OCI-LY3 (cell line): ENCODE measurements around the gene PIGBOS1.

ENCODE experiments used
- H2AFZ ChIP-seq: fragments of 200-600, 300-600 bp; shearing (Covaris generic); 2 replicates; pipeline ENCODE4 v1.6.0; 2014; ENCODE audit warnings: antibody characterized with exemption, low read depth, low read length
- H3K27ac ChIP-seq: fragments of 200-600, 300-600 bp; sonication (generic); 2 replicates; pipeline ENCODE4 v1.5.1; 2014; ENCODE audit warnings: mild to moderate bottlenecking, low read length, moderate library complexity, mixed read lengths
- H3K27me3 ChIP-seq: fragments of 200-600, 300-600 bp; sonication (generic); 2 replicates; pipeline ENCODE4 v1.6.1; 2014; ENCODE audit warnings: low read depth, low read length, mixed read lengths
- H3K36me3 ChIP-seq: fragments of 200-600, 300-600 bp; sonication (generic); replicated peaks from 2 replicates; pipeline ENCODE3; 2014; ENCODE audit warnings: low read depth, low read length, mixed read lengths
- H3K4me1 ChIP-seq: fragments of 300-600, 200-600 bp; sonication (generic); 2 replicates; pipeline ENCODE4 v1.6.1; 2014; ENCODE audit warnings: low read length, mixed read lengths
- H3K4me2 ChIP-seq: fragments of 200-600, 300-600 bp; sonication (generic); 2 replicates; pipeline ENCODE4 v1.6.1; 2014; ENCODE audit warnings: low read length, mixed read lengths
- H3K4me3 ChIP-seq: fragments of 300-600, 200-600 bp; sonication (generic); 2 replicates; pipeline ENCODE4 v1.5.1; 2014; ENCODE audit warnings: antibody characterized with exemption, mild to moderate bottlenecking, low read length, moderate library complexity
- H3K79me2 ChIP-seq: fragments of 300-600, 200-600 bp; shearing (Covaris generic); 2 replicates; pipeline ENCODE4 v1.6.1; 2014; ENCODE audit warnings: mild to moderate bottlenecking, low read length, mixed read lengths
- H3K9ac ChIP-seq: fragments of 300-600, 200-600 bp; shearing (Covaris generic); 2 replicates; pipeline ENCODE4 v1.6.0; 2014; ENCODE audit warnings: mild to moderate bottlenecking, low read length, moderate library complexity
- H3K9me3 ChIP-seq: fragments of 200-600, 300-600 bp; shearing (Covaris generic); 2 replicates; pipeline ENCODE4 v1.6.1; 2014; ENCODE audit warnings: low read length, mixed read lengths; ENCODE audit not compliant: insufficient read depth
- H4K20me1 ChIP-seq: fragments of 200-600, 300-600 bp; sonication (generic); 2 replicates; pipeline ENCODE4 v1.6.1; 2016; ENCODE audit warnings: low read length, mixed read lengths; ENCODE audit not compliant: insufficient read depth
- EZH2phosphoT487 ChIP-seq: fragments of 200-600 bp; shearing (Covaris generic); IDR thresholded peaks from 2 replicates; pipeline ENCODE4 v1.6.1; 2018; ENCODE audit warnings: antibody characterized with exemption, mixed run types, low read depth
- TF ChIP-seq, protein P1 (sequence below): fragments of 200-600, 300-600 bp; sonication (generic); IDR thresholded peaks from 2 replicates; pipeline ENCODE4 v1.5.1; 2014; ENCODE audit warnings: antibody characterized with exemption, low read length, low read depth

Gene PIGBOS1

DNA sequence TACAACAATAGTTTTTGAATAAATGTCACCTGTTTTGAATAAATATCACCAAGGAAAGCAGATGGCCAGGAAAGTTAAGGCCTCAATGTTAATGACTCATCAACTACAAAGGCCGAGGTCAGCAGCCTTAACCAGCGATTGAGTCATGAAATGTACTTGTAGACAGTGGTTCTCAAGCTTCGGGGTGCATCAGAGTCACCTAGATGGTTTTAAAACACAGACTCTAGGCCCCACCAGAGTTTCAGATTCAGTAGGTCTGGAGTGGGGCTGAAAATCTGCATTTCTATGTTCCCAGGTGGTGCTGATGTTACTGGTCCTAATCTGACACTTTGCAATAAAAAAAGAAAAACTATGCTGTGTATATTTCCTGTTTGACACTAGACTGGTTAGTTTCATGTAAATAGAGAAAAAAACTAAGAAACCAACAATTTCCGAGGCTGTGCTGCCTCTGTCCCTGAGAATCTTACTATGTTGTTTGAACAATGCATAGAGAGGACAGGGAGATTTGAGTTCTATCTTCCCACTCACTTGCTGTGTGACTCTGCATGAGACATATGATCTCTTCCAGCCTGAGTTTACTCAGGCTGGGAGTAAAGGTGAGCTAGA is 39.1 kb downstream of the PIGBOS1 start:
- no peaks in the 10 kb centered on the region for H3K79me2 ChIP-seq
- no peak overlapping the region for H2AFZ ChIP-seq
- TF ChIP-seq EZH2phosphoT487 = no peak
- no peak overlapping the region for H3K4me3 ChIP-seq
- no peak overlapping the region for H3K4me2 ChIP-seq
- H3K9me3 ChIP-seq = no peaks in the 10 kb centered on the region
- no peaks in the 10 kb centered on the region for H3K36me3 ChIP-seq
- H3K27ac ChIP-seq = no peak overlapping the region
- H3K4me1 ChIP-seq = peaks cover 4% of the 10 kb centered on the region
- no peaks in the 10 kb centered on the region for H4K20me1 ChIP-seq
- H3K27me3 ChIP-seq = no peaks in the 10 kb centered on the region
- no peak overlapping the region for H3K9ac ChIP-seq

DNA sequence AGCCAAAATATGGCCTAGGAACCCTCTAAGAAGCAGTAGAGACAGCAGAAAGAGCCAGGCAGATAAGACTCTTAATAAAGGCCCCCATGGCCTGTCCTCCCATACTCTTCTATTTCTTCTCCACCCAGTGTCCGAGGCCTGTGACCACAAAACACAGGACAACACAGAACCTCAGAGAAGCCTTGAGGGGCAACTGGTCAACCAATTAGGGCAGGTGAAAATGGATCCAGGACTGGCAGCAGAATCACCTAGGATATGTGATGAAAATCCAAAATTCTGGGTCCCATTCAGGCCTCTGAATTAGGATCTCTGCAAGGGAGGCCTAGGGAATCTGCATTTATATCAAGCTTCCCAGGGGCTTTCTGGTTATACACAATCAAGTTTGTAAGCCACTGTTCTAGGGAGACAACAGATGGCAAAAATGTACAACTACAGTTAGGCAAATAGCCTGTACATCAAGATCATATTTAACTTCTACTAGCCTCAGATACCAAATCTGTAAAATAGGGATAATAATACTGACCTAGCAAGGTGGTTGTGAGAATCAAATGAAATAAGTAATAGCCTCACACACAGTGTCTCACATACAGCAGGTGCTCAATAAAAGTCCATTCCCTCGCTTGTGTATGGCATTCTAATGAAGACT is 39.7 kb downstream of the PIGBOS1 start:
- Histone ChIP-seq H3K36me3 (no peaks in the 10 kb centered on the region), H3K27me3 (no peaks in the 10 kb centered on the region), H3K79me2 (no peaks in the 10 kb centered on the region), H3K9me3 (no peaks in the 10 kb centered on the region), H2AFZ (no peak overlapping the region), H3K27ac (no peak overlapping the region), H3K4me1 (peaks cover 4% of the 10 kb centered on the region), H3K4me2 (no peak overlapping the region), H3K4me3 (no peak overlapping the region), H4K20me1 (no peaks in the 10 kb centered on the region), H3K9ac (no peak overlapping the region)
- TF ChIP-seq EZH2phosphoT487 = no peak
- TF ChIP-seq, protein P1, sequence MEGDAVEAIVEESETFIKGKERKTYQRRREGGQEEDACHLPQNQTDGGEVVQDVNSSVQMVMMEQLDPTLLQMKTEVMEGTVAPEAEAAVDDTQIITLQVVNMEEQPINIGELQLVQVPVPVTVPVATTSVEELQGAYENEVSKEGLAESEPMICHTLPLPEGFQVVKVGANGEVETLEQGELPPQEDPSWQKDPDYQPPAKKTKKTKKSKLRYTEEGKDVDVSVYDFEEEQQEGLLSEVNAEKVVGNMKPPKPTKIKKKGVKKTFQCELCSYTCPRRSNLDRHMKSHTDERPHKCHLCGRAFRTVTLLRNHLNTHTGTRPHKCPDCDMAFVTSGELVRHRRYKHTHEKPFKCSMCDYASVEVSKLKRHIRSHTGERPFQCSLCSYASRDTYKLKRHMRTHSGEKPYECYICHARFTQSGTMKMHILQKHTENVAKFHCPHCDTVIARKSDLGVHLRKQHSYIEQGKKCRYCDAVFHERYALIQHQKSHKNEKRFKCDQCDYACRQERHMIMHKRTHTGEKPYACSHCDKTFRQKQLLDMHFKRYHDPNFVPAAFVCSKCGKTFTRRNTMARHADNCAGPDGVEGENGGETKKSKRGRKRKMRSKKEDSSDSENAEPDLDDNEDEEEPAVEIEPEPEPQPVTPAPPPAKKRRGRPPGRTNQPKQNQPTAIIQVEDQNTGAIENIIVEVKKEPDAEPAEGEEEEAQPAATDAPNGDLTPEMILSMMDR = no peak

DNA sequence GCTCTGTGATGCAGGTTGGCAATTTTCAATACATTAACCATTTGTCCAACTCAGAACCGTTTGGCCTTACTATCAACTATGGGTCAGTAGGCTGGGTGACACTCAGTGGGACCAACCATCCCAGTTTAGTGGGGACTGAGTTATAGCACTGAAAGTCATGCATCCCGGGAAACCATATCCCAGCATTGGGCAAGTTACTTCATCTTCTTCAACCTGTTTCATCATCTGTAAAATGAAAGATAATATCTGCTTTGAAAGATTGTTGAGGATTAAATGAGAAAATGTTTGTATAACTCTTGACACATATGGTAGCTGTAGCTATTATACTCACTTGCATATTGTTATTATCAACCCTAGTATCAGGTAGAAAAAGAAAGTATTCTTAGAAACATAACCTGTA is 41.2 kb downstream of the PIGBOS1 start:
- Histone ChIP-seq H3K36me3 (no peaks in the 10 kb centered on the region), H3K9ac (no peak overlapping the region), H4K20me1 (no peaks in the 10 kb centered on the region), H3K4me3 (no peak overlapping the region), H3K27me3 (no peaks in the 10 kb centered on the region), H3K4me1 (peaks cover 4% of the 10 kb centered on the region), H3K9me3 (no peaks in the 10 kb centered on the region), H3K79me2 (no peaks in the 10 kb centered on the region), H3K4me2 (no peak overlapping the region), H3K27ac (no peak overlapping the region), H2AFZ (no peak overlapping the region)
- TF ChIP-seq, protein P1 = no peak
- TF ChIP-seq EZH2phosphoT487 = no peak

DNA sequence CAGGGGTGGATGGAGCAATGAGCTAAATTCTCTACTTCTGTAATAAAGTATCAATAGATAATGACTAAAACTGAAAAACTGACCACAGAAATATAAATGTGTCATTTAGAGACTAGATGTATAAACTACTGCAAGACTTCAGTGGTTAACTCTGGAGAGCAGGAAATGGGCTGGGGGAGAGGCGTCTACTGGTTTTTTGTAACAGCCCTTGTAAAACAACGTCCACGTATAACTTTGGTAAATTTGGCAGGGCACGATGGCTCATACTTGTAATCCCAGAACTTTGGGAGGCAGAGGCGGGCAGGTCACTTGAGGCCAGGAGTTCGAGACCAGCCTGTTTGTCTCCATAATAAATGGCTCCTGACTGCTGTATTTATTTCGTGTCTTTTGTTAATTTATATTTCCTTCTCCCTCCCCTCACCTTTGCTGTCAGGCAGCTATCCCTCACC is 41.8 kb downstream of the PIGBOS1 start:
- Histone ChIP-seq H3K79me2 (no peaks in the 10 kb centered on the region), H3K9ac (no peak overlapping the region), H3K4me1 (peaks cover 4% of the 10 kb centered on the region), H3K4me3 (no peak overlapping the region), H3K9me3 (no peaks in the 10 kb centered on the region), H2AFZ (no peak overlapping the region), H3K27ac (no peak overlapping the region), H3K27me3 (no peaks in the 10 kb centered on the region), H3K36me3 (no peaks in the 10 kb centered on the region), H4K20me1 (no peaks in the 10 kb centered on the region), H3K4me2 (no peak overlapping the region)
- TF ChIP-seq EZH2phosphoT487 = no peak
- TF ChIP-seq, protein P1 = no peak
